GM23338 (cell line): ENCODE data around the gene LRTM1. TPM values are rescaled to one million over a fixed set of nuclear protein-coding genes. Genes with fewer than 3 reads are reported as not detected.

Experiments used
- ATAC-seq: fragments of 200-7000 bp; cut with Tn5 transposase; 3 replicates; pipeline ENCODE4 v1.9.1; 2020
- DNase-seq: peaks from one replicate; pipeline ENCODE4 v3.0.0-alpha.2; 2015; ENCODE audit warnings: low spot score
- H2AFZ ChIP-seq: fragments of 200-600 bp; sonication (generic); 2 replicates; pipeline ENCODE4 v1.8.0; 2016; ENCODE audit warnings: antibody characterized with exemption, mild to moderate bottlenecking, moderate library complexity
- H3F3A ChIP-seq: fragments of 200-600 bp; sonication (generic); replicated peaks from 2 replicates; pipeline ENCODE4 v1.8.0; 2017; ENCODE audit warnings: antibody characterized with exemption, mixed run types, low read depth
- H3K27ac ChIP-seq: fragments of 200-600 bp; sonication (generic); 2 replicates; pipeline ENCODE4 v1.6.1; 2016; ENCODE audit warnings: low read depth
- H3K27me3 ChIP-seq: fragments of 200-600 bp; sonication (generic); 2 replicates; pipeline ENCODE4 v1.8.0; 2016; ENCODE audit warnings: mild to moderate bottlenecking, mixed run types, moderate library complexity; ENCODE audit not compliant: insufficient read depth
- H3K36me3 ChIP-seq: fragments of 200-600 bp; sonication (generic); 2 replicates; pipeline ENCODE4 v1.8.0; 2016; ENCODE audit warnings: mild to moderate bottlenecking; ENCODE audit not compliant: insufficient read depth
- H3K4me1 ChIP-seq: fragments of 200-600 bp; sonication (generic); 2 replicates; pipeline ENCODE4 v1.8.0; 2016; ENCODE audit warnings: mild to moderate bottlenecking, moderate library complexity; ENCODE audit not compliant: insufficient read depth
- H3K4me2 ChIP-seq: fragments of 200-600 bp; sonication (generic); 2 replicates; pipeline ENCODE4 v1.7.1; 2017; ENCODE audit warnings: mixed run types
- H3K4me3 ChIP-seq: fragments of 200-600 bp; sonication (generic); 2 replicates; pipeline ENCODE4 v1.6.1; 2016; ENCODE audit warnings: mixed run types
- H3K79me2 ChIP-seq: fragments of 200-600 bp; sonication (generic); replicated peaks from 2 replicates; pipeline ENCODE4 v1.8.0; 2017; ENCODE audit warnings: mild to moderate bottlenecking; ENCODE audit not compliant: insufficient read depth
- H3K9me2 ChIP-seq: fragments of 200-600 bp; sonication (generic); 2 replicates; pipeline ENCODE4 v1.8.0; 2017; ENCODE audit not compliant: insufficient read depth
- H4K20me1 ChIP-seq: fragments of 200-600 bp; sonication (generic); replicated peaks from 2 replicates; pipeline ENCODE4 v1.8.0; 2017; ENCODE audit warnings: mild to moderate bottlenecking; ENCODE audit not compliant: insufficient read depth
- H3K27ac Mint-ChIP-seq: 2 replicates; pipeline ENCODE4 v1.8.0; 2020; ENCODE audit warnings: inconsistent platforms, mild to moderate bottlenecking, moderate library complexity, mixed read lengths
- H3K27me3 Mint-ChIP-seq: 3 replicates; pipeline ENCODE4 v1.8.0; 2022; ENCODE audit warnings: low read depth, mild to moderate bottlenecking, moderate library complexity, mixed read lengths, inconsistent platforms; ENCODE audit not compliant: insufficient read depth, poor library complexity
- H3K36me3 Mint-ChIP-seq: 3 replicates; pipeline ENCODE4 v1.8.0; 2021; ENCODE audit warnings: low read depth, mild to moderate bottlenecking, inconsistent platforms, moderate library complexity, mixed read lengths
- H3K4me1 Mint-ChIP-seq: 3 replicates; pipeline ENCODE4 v1.8.0; 2020; ENCODE audit warnings: mild to moderate bottlenecking, inconsistent platforms, mixed read lengths
- H3K4me3 Mint-ChIP-seq: 3 replicates; pipeline ENCODE4 v1.8.0; 2021; ENCODE audit warnings: moderate library complexity, mild to moderate bottlenecking, inconsistent platforms, mixed read lengths
- H3K9me3 Mint-ChIP-seq: 3 replicates; pipeline ENCODE4 v1.8.0; 2020; ENCODE audit warnings: moderate library complexity, mild to moderate bottlenecking, inconsistent platforms, mixed read lengths
- CREB1 ChIP-seq: fragments of 250-450 bp; sonication (Bioruptor Pico); IDR thresholded peaks from 2 replicates; pipeline ENCODE4 v1.5.0; 2020; ENCODE audit warnings: low read depth, mild to moderate bottlenecking, moderate library complexity
- EZH2 ChIP-seq: fragments of 200-600 bp; sonication (generic); IDR thresholded peaks from one replicate; pipeline ENCODE4 v1.8.0; 2017; ENCODE audit warnings: antibody characterized with exemption, mild to moderate bottlenecking, low read depth; ENCODE audit not compliant: unreplicated experiment
- EZH2phosphoT487 ChIP-seq: fragments of 200-600 bp; sonication (generic); IDR thresholded peaks from one replicate; pipeline ENCODE4 v1.8.1; 2018; ENCODE audit warnings: antibody characterized with exemption; ENCODE audit not compliant: unreplicated experiment
- JUNB ChIP-seq: IDR thresholded peaks from one replicate; pipeline ENCODE4 v1.6.1; 2016; ENCODE audit warnings: antibody characterized with exemption; ENCODE audit not compliant: unreplicated experiment
- NANOG ChIP-seq: IDR thresholded peaks from 2 replicates; pipeline ENCODE4 v1.6.1; 2016; ENCODE audit warnings: antibody characterized with exemption, borderline replicate concordance
- POLR2AphosphoS5 ChIP-seq: IDR thresholded peaks from 2 replicates; pipeline ENCODE4 v1.6.1; 2016; ENCODE audit warnings: antibody characterized with exemption, low read depth
- STAT1 ChIP-seq: IDR thresholded peaks from one replicate; pipeline ENCODE4 v1.6.1; 2016; ENCODE audit warnings: antibody characterized with exemption; ENCODE audit not compliant: unreplicated experiment
- ZNF114 ChIP-seq: fragments of 250-450 bp; sonication (Bioruptor Pico); IDR thresholded peaks from 2 replicates; pipeline ENCODE4 v1.5.0; 2020; ENCODE audit warnings: mild to moderate bottlenecking, moderate library complexity
- ZNF331 ChIP-seq: fragments of 250-450 bp; sonication (Bioruptor Pico); IDR thresholded peaks from 2 replicates; pipeline ENCODE4 v1.5.0; 2020; ENCODE audit warnings: low read depth, mild to moderate bottlenecking, moderate library complexity
- polyA plus RNA-seq: library from polyadenylated mRNA; unstranded; fragments of >200 nt; fragmentation: Nextera tagmentation; extraction: Ambion mirVana; gene quantifications from 2 replicates; pipeline ENCODE4 v1.2.1, GENCODE V29; 2016
- total RNA-seq: library from RNA; depleted of rRNA; stranded (reverse); fragments of >200 nt; shearing (Covaris generic); gene quantifications from 2 replicates; pipeline ENCODE4 v1.2.3, GENCODE V29; 2014
- TF ChIP-seq, protein P1 (sequence below): IDR thresholded peaks from 2 replicates; pipeline ENCODE4 v1.6.1; 2016; ENCODE audit warnings: antibody characterized with exemption
- TF ChIP-seq, protein P2 (sequence below): fragments of 250-450 bp; sonication (Bioruptor Pico); IDR thresholded peaks from 2 replicates; pipeline ENCODE4 v1.5.0; 2020; ENCODE audit warnings: mild to moderate bottlenecking, moderate library complexity
- TF ChIP-seq, protein P3 (sequence below): IDR thresholded peaks from one replicate; pipeline ENCODE4 v1.6.1; 2018; ENCODE audit warnings: antibody characterized with exemption; ENCODE audit not compliant: unreplicated experiment
- TF ChIP-seq, protein P4 (sequence below), 2 experiments: fragments of 200-600 bp in 1 of 2; sonication (generic) in 1 of 2; conservative IDR thresholded peaks; 2 replicates each; pipeline versions ENCODE4 v1.5.1 to v1.6.1; 2016 to 2017; ENCODE audit warnings: antibody characterized with exemption in 2 of 2, low read depth in 2 of 2, mild to moderate bottlenecking in 2 of 2, moderate library complexity in 1 of 2

LRTM1 gene
- total and polyA plus RNA-seq, 2 experiments from 2014 or later, result 0.47 TPM; not detected in 1

DNA sequence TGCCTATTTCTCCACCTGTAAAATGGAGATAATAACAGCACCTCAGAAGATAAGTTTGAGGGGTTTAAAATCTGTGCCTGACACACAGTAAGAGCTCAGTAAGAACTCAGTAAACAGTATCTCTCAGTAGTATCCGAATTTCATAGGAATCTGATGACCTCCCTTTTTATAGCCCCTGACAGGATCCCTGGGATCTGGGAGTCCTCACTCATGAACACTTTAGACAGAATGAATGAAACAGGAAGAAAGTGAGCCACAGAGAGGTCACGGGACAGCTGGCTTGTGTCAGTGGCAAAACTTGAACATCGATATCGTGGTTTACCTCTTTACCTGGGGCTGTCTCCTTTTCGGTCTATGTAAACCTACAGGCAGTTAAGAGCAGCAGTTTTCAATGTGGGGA is 51.2 kb downstream of the LRTM1 start:
- no peaks in the 10 kb centered on the region for H3K79me2 ChIP-seq
- no peaks in the 10 kb centered on the region for H3K27me3 ChIP-seq
- Mint-ChIP-seq H3K27me3 (peaks cover 3% of the 10 kb centered on the region), H3K27ac (no peak overlapping the region), H3K9me3 (no peaks in the 10 kb centered on the region), H3K36me3 (no peaks in the 10 kb centered on the region; the same call in 2 of the 3 replicates), H3K4me1 (peaks cover 32% of the 10 kb centered on the region), H3K4me3 (no peak overlapping the region)
- no peaks in the 10 kb centered on the region for H3K36me3 ChIP-seq
- DNase-seq (no peak), ATAC-seq (no peak)
- no peaks in the 10 kb centered on the region for H3K4me1 ChIP-seq
- no peak overlapping the region for H3K4me3 ChIP-seq
- H3K9me2 ChIP-seq, result no peaks in the 10 kb centered on the region
- no peaks in the 10 kb centered on the region for H4K20me1 ChIP-seq
- TF ChIP-seq, protein P1, sequence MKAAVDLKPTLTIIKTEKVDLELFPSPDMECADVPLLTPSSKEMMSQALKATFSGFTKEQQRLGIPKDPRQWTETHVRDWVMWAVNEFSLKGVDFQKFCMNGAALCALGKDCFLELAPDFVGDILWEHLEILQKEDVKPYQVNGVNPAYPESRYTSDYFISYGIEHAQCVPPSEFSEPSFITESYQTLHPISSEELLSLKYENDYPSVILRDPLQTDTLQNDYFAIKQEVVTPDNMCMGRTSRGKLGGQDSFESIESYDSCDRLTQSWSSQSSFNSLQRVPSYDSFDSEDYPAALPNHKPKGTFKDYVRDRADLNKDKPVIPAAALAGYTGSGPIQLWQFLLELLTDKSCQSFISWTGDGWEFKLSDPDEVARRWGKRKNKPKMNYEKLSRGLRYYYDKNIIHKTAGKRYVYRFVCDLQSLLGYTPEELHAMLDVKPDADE, result no peak
- TF ChIP-seq POLR2AphosphoS5, result no peak
- TF ChIP-seq, protein P2, sequence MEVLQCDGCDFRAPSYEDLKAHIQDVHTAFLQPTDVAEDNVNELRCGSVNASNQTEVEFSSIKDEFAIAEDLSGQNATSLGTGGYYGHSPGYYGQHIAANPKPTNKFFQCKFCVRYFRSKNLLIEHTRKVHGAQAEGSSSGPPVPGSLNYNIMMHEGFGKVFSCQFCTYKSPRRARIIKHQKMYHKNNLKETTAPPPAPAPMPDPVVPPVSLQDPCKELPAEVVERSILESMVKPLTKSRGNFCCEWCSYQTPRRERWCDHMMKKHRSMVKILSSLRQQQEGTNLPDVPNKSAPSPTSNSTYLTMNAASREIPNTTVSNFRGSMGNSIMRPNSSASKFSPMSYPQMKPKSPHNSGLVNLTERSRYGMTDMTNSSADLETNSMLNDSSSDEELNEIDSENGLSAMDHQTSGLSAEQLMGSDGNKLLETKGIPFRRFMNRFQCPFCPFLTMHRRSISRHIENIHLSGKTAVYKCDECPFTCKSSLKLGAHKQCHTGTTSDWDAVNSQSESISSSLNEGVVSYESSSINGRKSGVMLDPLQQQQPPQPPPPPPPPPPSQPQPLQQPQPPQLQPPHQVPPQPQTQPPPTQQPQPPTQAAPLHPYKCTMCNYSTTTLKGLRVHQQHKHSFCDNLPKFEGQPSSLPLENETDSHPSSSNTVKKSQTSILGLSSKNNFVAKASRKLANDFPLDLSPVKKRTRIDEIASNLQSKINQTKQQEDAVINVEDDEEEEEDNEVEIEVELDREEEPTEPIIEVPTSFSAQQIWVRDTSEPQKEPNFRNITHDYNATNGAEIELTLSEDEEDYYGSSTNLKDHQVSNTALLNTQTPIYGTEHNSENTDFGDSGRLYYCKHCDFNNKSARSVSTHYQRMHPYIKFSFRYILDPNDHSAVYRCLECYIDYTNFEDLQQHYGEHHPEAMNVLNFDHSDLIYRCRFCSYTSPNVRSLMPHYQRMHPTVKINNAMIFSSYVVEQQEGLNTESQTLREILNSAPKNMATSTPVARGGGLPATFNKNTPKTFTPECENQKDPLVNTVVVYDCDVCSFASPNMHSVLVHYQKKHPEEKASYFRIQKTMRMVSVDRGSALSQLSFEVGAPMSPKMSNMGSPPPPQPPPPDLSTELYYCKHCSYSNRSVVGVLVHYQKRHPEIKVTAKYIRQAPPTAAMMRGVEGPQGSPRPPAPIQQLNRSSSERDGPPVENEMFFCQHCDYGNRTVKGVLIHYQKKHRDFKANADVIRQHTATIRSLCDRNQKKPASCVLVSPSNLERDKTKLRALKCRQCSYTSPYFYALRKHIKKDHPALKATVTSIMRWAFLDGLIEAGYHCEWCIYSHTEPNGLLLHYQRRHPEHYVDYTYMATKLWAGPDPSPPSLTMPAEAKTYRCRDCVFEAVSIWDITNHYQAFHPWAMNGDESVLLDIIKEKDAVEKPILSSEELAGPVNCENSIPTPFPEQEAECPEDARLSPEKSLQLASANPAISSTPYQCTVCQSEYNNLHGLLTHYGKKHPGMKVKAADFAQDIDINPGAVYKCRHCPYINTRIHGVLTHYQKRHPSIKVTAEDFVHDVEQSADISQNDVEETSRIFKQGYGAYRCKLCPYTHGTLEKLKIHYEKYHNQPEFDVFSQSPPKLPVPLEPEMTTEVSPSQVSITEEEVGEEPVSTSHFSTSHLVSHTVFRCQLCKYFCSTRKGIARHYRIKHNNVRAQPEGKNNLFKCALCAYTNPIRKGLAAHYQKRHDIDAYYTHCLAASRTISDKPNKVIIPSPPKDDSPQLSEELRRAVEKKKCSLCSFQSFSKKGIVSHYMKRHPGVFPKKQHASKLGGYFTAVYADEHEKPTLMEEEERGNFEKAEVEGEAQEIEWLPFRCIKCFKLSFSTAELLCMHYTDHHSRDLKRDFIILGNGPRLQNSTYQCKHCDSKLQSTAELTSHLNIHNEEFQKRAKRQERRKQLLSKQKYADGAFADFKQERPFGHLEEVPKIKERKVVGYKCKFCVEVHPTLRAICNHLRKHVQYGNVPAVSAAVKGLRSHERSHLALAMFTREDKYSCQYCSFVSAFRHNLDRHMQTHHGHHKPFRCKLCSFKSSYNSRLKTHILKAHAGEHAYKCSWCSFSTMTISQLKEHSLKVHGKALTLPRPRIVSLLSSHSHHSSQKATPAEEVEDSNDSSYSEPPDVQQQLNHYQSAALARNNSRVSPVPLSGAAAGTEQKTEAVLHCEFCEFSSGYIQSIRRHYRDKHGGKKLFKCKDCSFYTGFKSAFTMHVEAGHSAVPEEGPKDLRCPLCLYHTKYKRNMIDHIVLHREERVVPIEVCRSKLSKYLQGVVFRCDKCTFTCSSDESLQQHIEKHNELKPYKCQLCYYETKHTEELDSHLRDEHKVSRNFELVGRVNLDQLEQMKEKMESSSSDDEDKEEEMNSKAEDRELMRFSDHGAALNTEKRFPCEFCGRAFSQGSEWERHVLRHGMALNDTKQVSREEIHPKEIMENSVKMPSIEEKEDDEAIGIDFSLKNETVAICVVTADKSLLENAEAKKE (CRISPR knock-in tag), result no peak
- TF ChIP-seq STAT1, result no peak
- no peak for TF ChIP-seq ZNF114 (CRISPR knock-in tag)
- no peak for TF ChIP-seq NANOG
- no peak for TF ChIP-seq EZH2
- no peak for TF ChIP-seq ZNF331 (CRISPR knock-in tag)
- TF ChIP-seq, protein P3, sequence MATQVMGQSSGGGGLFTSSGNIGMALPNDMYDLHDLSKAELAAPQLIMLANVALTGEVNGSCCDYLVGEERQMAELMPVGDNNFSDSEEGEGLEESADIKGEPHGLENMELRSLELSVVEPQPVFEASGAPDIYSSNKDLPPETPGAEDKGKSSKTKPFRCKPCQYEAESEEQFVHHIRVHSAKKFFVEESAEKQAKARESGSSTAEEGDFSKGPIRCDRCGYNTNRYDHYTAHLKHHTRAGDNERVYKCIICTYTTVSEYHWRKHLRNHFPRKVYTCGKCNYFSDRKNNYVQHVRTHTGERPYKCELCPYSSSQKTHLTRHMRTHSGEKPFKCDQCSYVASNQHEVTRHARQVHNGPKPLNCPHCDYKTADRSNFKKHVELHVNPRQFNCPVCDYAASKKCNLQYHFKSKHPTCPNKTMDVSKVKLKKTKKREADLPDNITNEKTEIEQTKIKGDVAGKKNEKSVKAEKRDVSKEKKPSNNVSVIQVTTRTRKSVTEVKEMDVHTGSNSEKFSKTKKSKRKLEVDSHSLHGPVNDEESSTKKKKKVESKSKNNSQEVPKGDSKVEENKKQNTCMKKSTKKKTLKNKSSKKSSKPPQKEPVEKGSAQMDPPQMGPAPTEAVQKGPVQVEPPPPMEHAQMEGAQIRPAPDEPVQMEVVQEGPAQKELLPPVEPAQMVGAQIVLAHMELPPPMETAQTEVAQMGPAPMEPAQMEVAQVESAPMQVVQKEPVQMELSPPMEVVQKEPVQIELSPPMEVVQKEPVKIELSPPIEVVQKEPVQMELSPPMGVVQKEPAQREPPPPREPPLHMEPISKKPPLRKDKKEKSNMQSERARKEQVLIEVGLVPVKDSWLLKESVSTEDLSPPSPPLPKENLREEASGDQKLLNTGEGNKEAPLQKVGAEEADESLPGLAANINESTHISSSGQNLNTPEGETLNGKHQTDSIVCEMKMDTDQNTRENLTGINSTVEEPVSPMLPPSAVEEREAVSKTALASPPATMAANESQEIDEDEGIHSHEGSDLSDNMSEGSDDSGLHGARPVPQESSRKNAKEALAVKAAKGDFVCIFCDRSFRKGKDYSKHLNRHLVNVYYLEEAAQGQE, result no peak
- TF ChIP-seq JUNB, result no peak
- TF ChIP-seq CREB1 (CRISPR knock-in tag), result no peak
- TF ChIP-seq, protein P4, sequence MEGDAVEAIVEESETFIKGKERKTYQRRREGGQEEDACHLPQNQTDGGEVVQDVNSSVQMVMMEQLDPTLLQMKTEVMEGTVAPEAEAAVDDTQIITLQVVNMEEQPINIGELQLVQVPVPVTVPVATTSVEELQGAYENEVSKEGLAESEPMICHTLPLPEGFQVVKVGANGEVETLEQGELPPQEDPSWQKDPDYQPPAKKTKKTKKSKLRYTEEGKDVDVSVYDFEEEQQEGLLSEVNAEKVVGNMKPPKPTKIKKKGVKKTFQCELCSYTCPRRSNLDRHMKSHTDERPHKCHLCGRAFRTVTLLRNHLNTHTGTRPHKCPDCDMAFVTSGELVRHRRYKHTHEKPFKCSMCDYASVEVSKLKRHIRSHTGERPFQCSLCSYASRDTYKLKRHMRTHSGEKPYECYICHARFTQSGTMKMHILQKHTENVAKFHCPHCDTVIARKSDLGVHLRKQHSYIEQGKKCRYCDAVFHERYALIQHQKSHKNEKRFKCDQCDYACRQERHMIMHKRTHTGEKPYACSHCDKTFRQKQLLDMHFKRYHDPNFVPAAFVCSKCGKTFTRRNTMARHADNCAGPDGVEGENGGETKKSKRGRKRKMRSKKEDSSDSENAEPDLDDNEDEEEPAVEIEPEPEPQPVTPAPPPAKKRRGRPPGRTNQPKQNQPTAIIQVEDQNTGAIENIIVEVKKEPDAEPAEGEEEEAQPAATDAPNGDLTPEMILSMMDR (conservative IDR thresholded peaks at IDR 0.05; ENCODE audit: low read depth in 2 of 2), result no peak
- TF ChIP-seq EZH2phosphoT487, result no peak
- no peak overlapping the region for H3K27ac ChIP-seq
- H3F3A ChIP-seq, result no peaks in the 10 kb centered on the region
- H3K4me2 ChIP-seq, result no peak overlapping the region
- no peak overlapping the region for H2AFZ ChIP-seq
